Thoracic aorta (tissue), 2 donors: ENCODE data around the gene TMEM239. TPM values are rescaled to one million over a fixed set of nuclear protein-coding genes. Genes with fewer than 3 reads are reported as not detected.

Experiments
- ATAC-seq: fragments of 150-250 bp; one replicate; pipeline ENCODE4 v1.8.0; 2017; ENCODE audit warnings: low read depth; ENCODE audit not compliant: insufficient number of reproducible peaks, low FRiP score
- DNase-seq: peaks from one replicate; pipeline ENCODE4 v3.0.0-alpha.2; 2020; ENCODE audit warnings: low spot score
- H3K27ac ChIP-seq, 2 donors: fragments of 200-600 bp; sonication (generic); 1 replicate in 1 of 2; 2 replicates in 1 of 2; pipeline ENCODE4 v1.5.1; 2016; ENCODE audit warnings: mild to moderate bottlenecking in 2 of 2, moderate library complexity in 2 of 2
- H3K27me3 ChIP-seq: fragments of 200-600 bp; sonication (generic); replicated peaks from 2 replicates; pipeline ENCODE4 v1.6.0; 2016; ENCODE audit warnings: mild to moderate bottlenecking; ENCODE audit not compliant: insufficient read depth
- H3K36me3 ChIP-seq: fragments of 200-600 bp; sonication (generic); one replicate; pipeline ENCODE4 v1.5.1; 2016
- H3K4me1 ChIP-seq, 2 donors: fragments of 200-600 bp; sonication (generic); 1 replicate in 1 of 2; 2 replicates in 1 of 2; pipeline versions ENCODE4 v1.5.1 to v1.6.0; 2016; ENCODE audit warnings: low read depth in 2 of 2, mild to moderate bottlenecking in 1 of 2; ENCODE audit not compliant: control insufficient read depth in 1 of 2
- H3K4me3 ChIP-seq: fragments of 200-600 bp; sonication (generic); 2 replicates; pipeline ENCODE4 v1.5.1; 2016; ENCODE audit warnings: mild to moderate bottlenecking
- H3K9me3 ChIP-seq: fragments of 200-600 bp; sonication (generic); 2 replicates; pipeline ENCODE4 v1.5.1; 2016
- total RNA-seq, 2 donors: library from RNA; depleted of rRNA; stranded (reverse); fragments of >200 nt; gene quantifications; one replicate each; pipeline versions ENCODE4 v1.1.0 to v1.2.3, GENCODE V29; 2016
- TF ChIP-seq, protein P1 (sequence below): fragments of 200-600 bp; sonication (generic); IDR thresholded peaks from one replicate; pipeline ENCODE4 v1.5.1; 2019; ENCODE audit warnings: antibody characterized with exemption

The TMEM239 gene
- total RNA-seq, 2 donors from 2014 or later = not detected

DNA sequence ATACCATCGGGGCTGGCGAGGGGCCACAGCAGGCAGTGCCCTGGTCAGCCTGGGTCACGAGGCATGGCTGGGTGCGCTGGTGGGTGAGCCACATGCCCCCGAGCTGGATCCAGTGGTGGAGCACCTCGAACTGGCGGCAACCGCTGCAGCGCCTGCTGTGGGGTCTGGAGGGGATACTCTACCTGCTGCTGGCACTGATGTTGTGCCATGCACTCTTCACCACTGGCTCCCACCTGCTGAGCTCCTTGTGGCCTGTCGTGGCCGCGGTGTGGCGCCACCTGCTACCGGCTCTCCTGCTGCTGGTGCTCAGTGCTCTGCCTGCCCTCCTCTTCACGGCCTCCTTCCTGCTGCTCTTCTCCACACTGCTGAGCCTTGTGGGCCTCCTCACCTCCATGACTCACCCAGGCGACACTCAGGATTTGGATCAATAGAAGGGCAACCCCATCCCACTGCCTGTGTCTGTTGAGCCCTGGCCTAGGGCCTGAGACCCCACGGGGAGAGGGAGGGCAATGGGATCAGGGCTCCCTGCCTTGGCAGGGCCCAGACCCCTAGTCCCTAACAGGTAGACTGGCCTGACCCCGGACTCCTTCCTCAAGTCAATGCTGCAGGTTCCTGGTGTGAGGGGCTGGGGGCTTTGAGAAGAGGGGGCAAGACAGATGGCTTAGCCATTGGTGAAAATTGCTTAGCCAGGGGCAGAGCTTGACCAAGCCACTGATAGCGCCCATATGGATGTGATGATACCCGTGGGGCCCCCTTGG lies 598 bp downstream of the TMEM239 start:
- H3K27me3 ChIP-seq = no peaks in the 10 kb centered on the region
- ATAC-seq = no peak

DNA sequence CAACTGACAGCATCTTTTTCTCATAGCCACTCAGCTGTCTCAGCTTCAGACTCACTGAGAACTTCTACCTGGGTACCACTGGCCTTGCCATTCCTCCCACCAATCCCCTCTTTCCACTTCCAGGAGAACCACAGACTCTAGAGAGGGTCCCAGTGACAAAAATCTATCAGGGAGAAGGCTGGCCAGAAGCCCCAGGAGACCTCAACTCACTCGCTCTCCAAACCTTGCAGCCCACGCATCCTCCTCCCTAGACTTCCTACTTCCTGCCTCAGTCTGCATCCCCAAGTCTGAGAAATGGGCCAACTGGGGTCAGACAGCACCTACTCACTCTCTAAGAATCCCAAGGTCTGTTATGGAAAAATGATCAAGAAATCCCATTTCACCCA lies 1.2 kb downstream of the TMEM239 start:
- H3K27ac ChIP-seq = no peak overlapping the region

More for the DNA sequence above, 598 bp downstream of the TMEM239 start:
- TF ChIP-seq, protein P1, sequence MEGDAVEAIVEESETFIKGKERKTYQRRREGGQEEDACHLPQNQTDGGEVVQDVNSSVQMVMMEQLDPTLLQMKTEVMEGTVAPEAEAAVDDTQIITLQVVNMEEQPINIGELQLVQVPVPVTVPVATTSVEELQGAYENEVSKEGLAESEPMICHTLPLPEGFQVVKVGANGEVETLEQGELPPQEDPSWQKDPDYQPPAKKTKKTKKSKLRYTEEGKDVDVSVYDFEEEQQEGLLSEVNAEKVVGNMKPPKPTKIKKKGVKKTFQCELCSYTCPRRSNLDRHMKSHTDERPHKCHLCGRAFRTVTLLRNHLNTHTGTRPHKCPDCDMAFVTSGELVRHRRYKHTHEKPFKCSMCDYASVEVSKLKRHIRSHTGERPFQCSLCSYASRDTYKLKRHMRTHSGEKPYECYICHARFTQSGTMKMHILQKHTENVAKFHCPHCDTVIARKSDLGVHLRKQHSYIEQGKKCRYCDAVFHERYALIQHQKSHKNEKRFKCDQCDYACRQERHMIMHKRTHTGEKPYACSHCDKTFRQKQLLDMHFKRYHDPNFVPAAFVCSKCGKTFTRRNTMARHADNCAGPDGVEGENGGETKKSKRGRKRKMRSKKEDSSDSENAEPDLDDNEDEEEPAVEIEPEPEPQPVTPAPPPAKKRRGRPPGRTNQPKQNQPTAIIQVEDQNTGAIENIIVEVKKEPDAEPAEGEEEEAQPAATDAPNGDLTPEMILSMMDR = no peak
- no peak overlapping the region for H3K27ac ChIP-seq
- H3K36me3 ChIP-seq = no peaks in the 10 kb centered on the region
- H3K4me1 ChIP-seq = peaks cover 0 to 9% of the 10 kb centered on the region in 2 donors
- DNase-seq = no peak
- no peaks in the 10 kb centered on the region for H3K9me3 ChIP-seq
- no peak overlapping the region for H3K4me3 ChIP-seq

DNA sequence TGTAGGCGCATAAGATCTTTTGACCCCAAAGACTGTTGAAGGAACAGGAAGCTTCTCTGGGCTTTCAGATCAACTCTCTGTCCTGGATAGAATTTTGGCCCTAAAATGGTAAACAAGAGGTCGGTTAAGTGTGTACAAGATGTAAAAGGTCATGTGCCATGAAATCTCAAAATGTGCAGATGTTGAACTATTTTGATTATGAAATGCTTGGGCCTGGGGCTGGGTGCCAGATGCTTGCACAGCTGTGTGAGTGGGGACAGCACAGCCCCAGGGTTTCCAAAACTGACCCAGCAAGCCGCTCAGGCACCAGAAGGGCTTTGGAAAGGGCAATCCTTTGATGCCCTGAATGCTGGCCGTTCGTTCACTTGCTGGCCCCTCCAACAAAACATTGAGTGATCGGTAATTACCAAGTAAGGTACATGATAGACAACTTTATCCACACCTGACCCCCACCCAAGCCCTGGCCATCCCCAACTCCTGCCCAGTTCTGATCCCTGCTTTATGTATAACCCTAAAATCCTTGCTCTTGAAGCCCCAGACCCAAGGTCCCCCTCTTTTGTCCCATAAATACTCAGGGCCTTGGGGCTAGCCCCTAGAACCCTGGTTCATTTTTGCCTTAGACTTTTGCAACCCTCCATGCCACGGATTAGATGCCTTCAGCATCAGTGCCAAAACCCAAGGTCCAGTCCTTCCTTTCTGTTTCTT lies 1.9 kb downstream of the TMEM239 start:
- no peak for DNase-seq
- Histone ChIP-seq H3K36me3 (no peaks in the 10 kb centered on the region), H3K9me3 (no peaks in the 10 kb centered on the region), H3K27ac (no peak overlapping the region), H3K4me1 (peaks cover 0 to 9% of the 10 kb centered on the region in 2 donors), H3K4me3 (no peak overlapping the region), H3K27me3 (no peaks in the 10 kb centered on the region)
- ATAC-seq = no peak
- TF ChIP-seq, protein P1 = no peak

More for the DNA sequence above, 1.2 kb downstream of the TMEM239 start:
- DNase-seq (no peak), ATAC-seq (no peak)
- H3K4me1 ChIP-seq = peaks cover 0 to 9% of the 10 kb centered on the region in 2 donors
- no peak overlapping the region for H3K4me3 ChIP-seq
- H3K9me3 ChIP-seq = no peaks in the 10 kb centered on the region
- H3K36me3 ChIP-seq = no peaks in the 10 kb centered on the region
- H3K27me3 ChIP-seq = no peaks in the 10 kb centered on the region
- TF ChIP-seq, protein P1 = no peak

DNA sequence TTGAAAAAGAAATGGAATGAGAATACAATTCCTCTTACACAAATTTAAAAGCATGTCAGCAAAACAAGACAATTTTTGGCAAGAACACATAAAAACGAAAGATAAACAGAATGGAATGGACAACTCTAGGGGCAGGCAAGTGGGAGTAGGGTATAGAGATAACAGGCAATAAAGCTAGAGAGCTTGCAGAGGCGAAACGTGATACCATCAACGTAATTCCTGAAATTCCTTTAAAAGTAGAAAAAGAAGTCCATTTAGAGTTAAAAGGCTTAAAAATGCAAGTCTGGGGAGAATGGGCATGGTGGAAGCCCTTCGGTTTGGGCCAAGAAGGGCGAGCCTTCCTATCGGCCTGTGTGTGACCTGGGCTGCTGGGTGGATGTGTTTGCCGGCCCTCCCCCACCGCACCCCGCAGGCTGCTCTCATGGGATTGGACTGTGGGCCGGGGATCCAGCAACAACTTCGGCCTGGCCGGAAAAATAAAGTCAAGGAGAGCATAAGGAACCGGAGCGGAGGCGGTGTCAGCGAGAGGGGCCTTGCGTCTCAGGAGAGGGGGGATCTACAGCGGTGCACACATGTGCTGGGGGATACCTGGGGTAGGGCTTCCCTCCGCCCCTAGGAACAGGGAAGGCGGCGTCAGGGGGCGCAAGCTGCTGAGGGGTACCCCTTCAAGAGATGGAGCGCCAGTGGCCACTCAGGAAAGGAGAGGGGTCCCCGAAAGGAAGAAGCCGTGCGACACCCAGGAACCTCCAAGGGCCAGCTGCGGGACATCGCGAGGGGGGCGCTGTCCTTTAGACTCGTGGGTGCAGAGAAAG lies 4.1 kb downstream of the TMEM239 start:
- Histone ChIP-seq H3K4me1 (peaks cover 0 to 9% of the 10 kb centered on the region in 2 donors), H3K27ac (no peak overlapping the region), H3K4me3 (no peak overlapping the region), H3K9me3 (no peaks in the 10 kb centered on the region), H3K36me3 (no peaks in the 10 kb centered on the region), H3K27me3 (no peaks in the 10 kb centered on the region)
- TF ChIP-seq, protein P1 = no peak
- DNase-seq (no peak), ATAC-seq (no peak)
